Measurements from ENCODE around the gene KCNT2. TPM values are rescaled to one million over a fixed set of nuclear protein-coding genes. Genes with fewer than 3 reads are reported as not detected.
"Not testable (repeated sequence)": the region's sequence is repeated elsewhere in the genome, so short reads cannot be mapped to it uniquely, and the experiment has no call there.

The KCNT2 gene
- total RNA-seq, 1 donor from 2014 or later: 29.8 TPM

- Histone ChIP-seq H3K79me2 (ENCODE audit: low read depth) (no peaks in the 10 kb centered on the region), H3K9ac (no peak overlapping the region), H3K27me3 (no peaks in the 10 kb centered on the region), H3F3A (ENCODE audit: low read depth) (no peaks in the 10 kb centered on the region), H3K27ac (no peak overlapping the region), H3K36me3 (no peaks in the 10 kb centered on the region), H3K4me2 (no peak overlapping the region), H2AFZ (replicated peaks) (no peak overlapping the region), H3K4me3 (no peak overlapping the region), H4K20me1 (ENCODE audit: low read depth) (no peaks in the 10 kb centered on the region), H3K4me1 (no peaks in the 10 kb centered on the region), H3K9me3 (ENCODE audit: low read depth) (no peaks in the 10 kb centered on the region)
- Mint-ChIP-seq H3K9me3 (no peaks in the 10 kb centered on the region), H3K4me3 (no peak overlapping the region), H3K27ac (no peak overlapping the region), H3K4me1 (no peaks in the 10 kb centered on the region), H3K27me3 (ENCODE audit: insufficient read depth, low read depth) (no peaks in the 10 kb centered on the region), H3K36me3 (no peaks in the 10 kb centered on the region)
- TF ChIP-seq EZH2 (IDR thresholded peaks at IDR 0.05) (no peak), EZH2phosphoT487 (IDR thresholded peaks at IDR 0.05) (no peak), CTCF (IDR thresholded peaks at IDR 0.05) (no peak)
- no peak for DNase-seq (ENCODE audit: low spot score)
Observed at GRCh38 chr1:196640976-196641375, 32.7 kb upstream of the KCNT2 start.

GRCh38 chr1:196639291-196639690 is 31.1 kb upstream of the KCNT2 start:
- not testable (repeated sequence) for H3K27me3 Mint-ChIP-seq (ENCODE audit: insufficient read depth, low read depth); H3K9ac ChIP-seq; H3K79me2 ChIP-seq (ENCODE audit: low read depth); H3F3A ChIP-seq (ENCODE audit: low read depth); H3K9me3 Mint-ChIP-seq; DNase-seq (ENCODE audit: low spot score); H3K9me3 ChIP-seq (ENCODE audit: low read depth); H3K36me3 Mint-ChIP-seq; H3K4me1 ChIP-seq; H4K20me1 ChIP-seq (ENCODE audit: low read depth); H3K27me3 ChIP-seq; H3K4me2 ChIP-seq; H3K36me3 ChIP-seq; H2AFZ ChIP-seq (replicated peaks); H3K4me3 ChIP-seq; H3K27ac ChIP-seq; H3K27ac Mint-ChIP-seq; H3K4me3 Mint-ChIP-seq; H3K4me1 Mint-ChIP-seq

- no peaks in the 10 kb centered on the region for H3F3A ChIP-seq (ENCODE audit: low read depth)
- no peak overlapping the region for H3K4me3 Mint-ChIP-seq
- H4K20me1 ChIP-seq (ENCODE audit: low read depth): no peaks in the 10 kb centered on the region
- H3K27ac ChIP-seq: no peak overlapping the region
- H3K36me3 Mint-ChIP-seq: no peaks in the 10 kb centered on the region
- no peak overlapping the region for H3K4me3 ChIP-seq
- no peaks in the 10 kb centered on the region for H3K4me1 Mint-ChIP-seq
- no peak for DNase-seq (ENCODE audit: low spot score)
- no peaks in the 10 kb centered on the region for H3K9me3 ChIP-seq (ENCODE audit: low read depth)
- H3K9ac ChIP-seq: no peak overlapping the region
- H3K4me2 ChIP-seq: no peak overlapping the region
- H3K27me3 ChIP-seq: no peaks in the 10 kb centered on the region
- no peak overlapping the region for H3K27ac Mint-ChIP-seq
- no peaks in the 10 kb centered on the region for H3K4me1 ChIP-seq
- no peaks in the 10 kb centered on the region for H3K36me3 ChIP-seq
- no peaks in the 10 kb centered on the region for H3K79me2 ChIP-seq (ENCODE audit: low read depth)
- TF ChIP-seq CTCF (IDR thresholded peaks at IDR 0.05) (no peak), EZH2phosphoT487 (IDR thresholded peaks at IDR 0.05) (no peak), EZH2 (IDR thresholded peaks at IDR 0.05) (no peak)
- H3K27me3 Mint-ChIP-seq (ENCODE audit: insufficient read depth, low read depth): no peaks in the 10 kb centered on the region
- H2AFZ ChIP-seq (replicated peaks): no peak overlapping the region
- H3K9me3 Mint-ChIP-seq: no peaks in the 10 kb centered on the region
Observed at GRCh38 chr1:196638466-196638865, 30.2 kb upstream of the KCNT2 start.

GRCh38 chr1:196637606-196638005 is 29.4 kb upstream of the KCNT2 start:
- Histone ChIP-seq H3K36me3 (no peaks in the 10 kb centered on the region), H3K27ac (no peak overlapping the region), H3K27me3 (no peaks in the 10 kb centered on the region), H3K9ac (no peak overlapping the region), H3F3A (ENCODE audit: low read depth) (no peaks in the 10 kb centered on the region), H3K79me2 (ENCODE audit: low read depth) (no peaks in the 10 kb centered on the region), H2AFZ (replicated peaks) (no peak overlapping the region), H4K20me1 (ENCODE audit: low read depth) (no peaks in the 10 kb centered on the region), H3K9me3 (ENCODE audit: low read depth) (no peaks in the 10 kb centered on the region), H3K4me3 (no peak overlapping the region), H3K4me1 (no peaks in the 10 kb centered on the region), H3K4me2 (no peak overlapping the region)
- Mint-ChIP-seq H3K36me3 (no peaks in the 10 kb centered on the region), H3K4me1 (no peaks in the 10 kb centered on the region), H3K27me3 (ENCODE audit: insufficient read depth, low read depth) (no peaks in the 10 kb centered on the region), H3K4me3 (no peak overlapping the region), H3K9me3 (no peaks in the 10 kb centered on the region), H3K27ac (no peak overlapping the region)
- DNase-seq (ENCODE audit: low spot score): no peak
- no peak for TF ChIP-seq EZH2phosphoT487 (IDR thresholded peaks at IDR 0.05)
- no peak for TF ChIP-seq EZH2 (IDR thresholded peaks at IDR 0.05)
- no peak for TF ChIP-seq CTCF (IDR thresholded peaks at IDR 0.05)

Measured in neural progenitor cell (in vitro differentiated cells).